Measurements from ENCODE around the gene PLXNB1. TPM values are rescaled to one million over a fixed set of nuclear protein-coding genes. Genes with fewer than 3 reads are reported as not detected.

PLXNB1 gene
- total and polyA plus RNA-seq, 10 of the 15 experiments (the other 5 are each of a cell fraction or from before 2014, with no cell fraction given) = 0.18 to 15.1 (median 5.3) TPM

DNA sequence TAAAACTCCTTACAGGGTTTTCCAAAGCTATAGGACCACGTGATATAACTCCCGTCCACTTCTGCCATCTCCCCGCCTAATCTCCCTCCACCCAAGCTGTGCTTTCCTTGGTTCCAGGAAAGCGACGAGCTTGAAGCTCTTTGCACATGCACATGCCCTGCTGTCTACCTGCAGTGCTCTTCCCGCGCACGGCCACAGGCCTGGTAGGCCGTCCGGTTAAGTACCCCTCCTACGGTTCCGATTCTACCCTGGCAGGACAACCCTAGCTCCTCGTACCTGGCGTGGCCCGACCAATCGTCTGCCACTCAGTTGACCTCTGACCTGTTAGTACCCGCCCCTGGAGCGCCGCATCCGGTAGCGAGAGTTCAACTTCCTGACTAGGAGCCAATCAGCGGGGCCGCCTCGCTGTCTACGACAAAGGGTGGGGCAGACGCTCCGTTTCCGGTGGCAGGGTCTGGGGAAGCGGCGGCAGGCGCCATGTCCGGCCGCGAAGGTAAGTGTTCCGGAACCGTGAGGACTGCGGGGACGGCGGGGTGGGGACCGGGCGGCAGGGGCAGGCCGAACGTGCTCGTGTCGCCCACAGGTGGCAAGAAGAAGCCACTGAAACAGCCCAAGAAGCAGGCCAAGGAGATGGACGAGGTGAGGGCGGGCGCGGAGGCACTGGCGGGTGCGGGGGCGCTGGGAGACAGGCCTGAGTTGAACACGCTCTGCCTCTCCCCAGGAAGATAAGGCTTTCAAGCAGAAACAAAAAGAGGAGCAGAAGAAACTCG lies 10.1 kb upstream of the PLXNB1 start, which contains the start of the genes CCDC51 and TMA7 (continued):
- TF ChIP-seq RAD51 (IDR thresholded peaks at IDR 0.05) = peak; percentile 88
- TF ChIP-seq CUX1 (IDR thresholded peaks at IDR 0.05; ENCODE audit: insufficient replicate concordance, low read depth, low read length) = no peak
- TF ChIP-seq RUNX3 (IDR thresholded peaks at IDR 0.05; ENCODE audit: low read length) = peak; percentile 47; the same call in 1 of the 2 replicates
- no peak for TF ChIP-seq SUZ12 (IDR thresholded peaks at IDR 0.05; ENCODE audit: unreplicated experiment)
- TF ChIP-seq RCOR1 (conservative IDR thresholded peaks at IDR 0.05; ENCODE audit: low read depth, low read length) = no peak
- TF ChIP-seq, protein P1, sequence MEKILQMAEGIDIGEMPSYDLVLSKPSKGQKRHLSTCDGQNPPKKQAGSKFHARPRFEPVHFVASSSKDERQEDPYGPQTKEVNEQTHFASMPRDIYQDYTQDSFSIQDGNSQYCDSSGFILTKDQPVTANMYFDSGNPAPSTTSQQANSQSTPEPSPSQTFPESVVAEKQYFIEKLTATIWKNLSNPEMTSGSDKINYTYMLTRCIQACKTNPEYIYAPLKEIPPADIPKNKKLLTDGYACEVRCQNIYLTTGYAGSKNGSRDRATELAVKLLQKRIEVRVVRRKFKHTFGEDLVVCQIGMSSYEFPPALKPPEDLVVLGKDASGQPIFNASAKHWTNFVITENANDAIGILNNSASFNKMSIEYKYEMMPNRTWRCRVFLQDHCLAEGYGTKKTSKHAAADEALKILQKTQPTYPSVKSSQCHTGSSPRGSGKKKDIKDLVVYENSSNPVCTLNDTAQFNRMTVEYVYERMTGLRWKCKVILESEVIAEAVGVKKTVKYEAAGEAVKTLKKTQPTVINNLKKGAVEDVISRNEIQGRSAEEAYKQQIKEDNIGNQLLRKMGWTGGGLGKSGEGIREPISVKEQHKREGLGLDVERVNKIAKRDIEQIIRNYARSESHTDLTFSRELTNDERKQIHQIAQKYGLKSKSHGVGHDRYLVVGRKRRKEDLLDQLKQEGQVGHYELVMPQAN (conservative IDR thresholded peaks at IDR 0.05) = peak; percentile 50
- no peak for TF ChIP-seq MTA3 (IDR thresholded peaks at IDR 0.05; ENCODE audit: borderline replicate concordance, low read length)
- no peak for TF ChIP-seq IKZF2 (IDR thresholded peaks at IDR 0.05)
- peak; percentile 72 for TF ChIP-seq RFX5 (IDR thresholded peaks at IDR 0.05; ENCODE audit: low read depth, low read length)
- TF ChIP-seq FOXM1 (IDR thresholded peaks at IDR 0.05; ENCODE audit: low read depth, low read length) = no peak
- TF ChIP-seq, protein P2, sequence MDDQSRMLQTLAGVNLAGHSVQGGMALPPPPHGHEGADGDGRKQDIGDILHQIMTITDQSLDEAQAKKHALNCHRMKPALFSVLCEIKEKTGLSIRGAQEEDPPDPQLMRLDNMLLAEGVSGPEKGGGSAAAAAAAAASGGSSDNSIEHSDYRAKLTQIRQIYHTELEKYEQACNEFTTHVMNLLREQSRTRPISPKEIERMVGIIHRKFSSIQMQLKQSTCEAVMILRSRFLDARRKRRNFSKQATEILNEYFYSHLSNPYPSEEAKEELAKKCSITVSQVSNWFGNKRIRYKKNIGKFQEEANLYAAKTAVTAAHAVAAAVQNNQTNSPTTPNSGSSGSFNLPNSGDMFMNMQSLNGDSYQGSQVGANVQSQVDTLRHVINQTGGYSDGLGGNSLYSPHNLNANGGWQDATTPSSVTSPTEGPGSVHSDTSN (IDR thresholded peaks at IDR 0.05; ENCODE audit: insufficient replicate concordance, low read depth, low read length) = peak; percentile 82
- TF ChIP-seq ZNF217 (IDR thresholded peaks at IDR 0.05) = no peak
- TF ChIP-seq MEF2A (IDR thresholded peaks at IDR 0.05; ENCODE audit: insufficient read depth, low read depth, low read length) = 0 out of 2 replicates have a peak, but pooled peaks have one; percentile 24
- no peak for TF ChIP-seq BRCA1 (IDR thresholded peaks at IDR 0.05; ENCODE audit: low read depth, low read length)
- TF ChIP-seq EP300 (IDR thresholded peaks at IDR 0.05; ENCODE audit: borderline replicate concordance in 1 of 2, control insufficient read depth in 1 of 2, low read depth in 2 of 2, low read length in 2 of 2) = no peak
- no peak for TF ChIP-seq SMARCA5 (IDR thresholded peaks at IDR 0.05)
- TF ChIP-seq TCF12 (IDR thresholded peaks at IDR 0.05; ENCODE audit: low read depth, low read length) = no peak
- TF ChIP-seq USF2 (IDR thresholded peaks at IDR 0.05; ENCODE audit: borderline replicate concordance, low read depth, low read length) = peak; percentile 28; the same call in 1 of the 2 replicates
- peak; percentile 23; the same call in 1 of the 2 replicates for TF ChIP-seq LARP7 (IDR thresholded peaks at IDR 0.05)
- no peak for TF ChIP-seq ESRRA (IDR thresholded peaks at IDR 0.05; ENCODE audit: low read length)
- TF ChIP-seq SUPT20H (IDR thresholded peaks at IDR 0.05; ENCODE audit: borderline replicate concordance, control insufficient read depth, low read depth, low read length) = no peak
